ENCODE results near the gene ABCA9.
"Not testable (repeated sequence)": the region's sequence is repeated elsewhere in the genome, so short reads cannot be mapped to it uniquely, and the experiment has no call there.

The ABCA9 gene

GRCh38 chr17:68954146-68954896 lies 106.4 kb downstream of the ABCA9 start:
- no peak for DNase-seq

GRCh38 chr17:68953340-68953997 lies 107.3 kb downstream of the ABCA9 start:
- no peak for DNase-seq

- no peak for DNase-seq
Measured at GRCh38 chr17:68950725-68951124, 110.0 kb downstream of the ABCA9 start.

GRCh38 chr17:68947868-68948267 lies 112.9 kb downstream of the ABCA9 start:
- not testable (repeated sequence) for DNase-seq

GRCh38 chr17:68944435-68945035 lies 116.2 kb downstream of the ABCA9 start:
- no peak for DNase-seq

- DNase-seq: not testable (repeated sequence)
Measured at GRCh38 chr17:68943812-68944182, 116.9 kb downstream of the ABCA9 start.

GRCh38 chr17:68943123-68943811 lies 117.5 kb downstream of the ABCA9 start:
- DNase-seq: no peak

- no peak for DNase-seq
Measured at GRCh38 chr17:68942389-68942788, 118.3 kb downstream of the ABCA9 start.

GRCh38 chr17:68941761-68942160 lies 119.0 kb downstream of the ABCA9 start:
- DNase-seq: no peak

- DNase-seq: no peak
Measured at GRCh38 chr17:68939195-68939594, 121.5 kb downstream of the ABCA9 start.

- DNase-seq: no peak
Measured at GRCh38 chr17:68937890-68938514, 122.7 kb downstream of the ABCA9 start.

- no peak for DNase-seq
Measured at GRCh38 chr17:68927516-68927915, 133.2 kb downstream of the ABCA9 start.

- DNase-seq: no peak
Measured at GRCh38 chr17:68924793-68925720, 135.7 kb downstream of the ABCA9 start.
